Tibial nerve (tissue), 4 donors: ENCODE results near the gene GABRA5. TPM values are rescaled to one million over a fixed set of nuclear protein-coding genes. Genes with fewer than 3 reads are reported as not detected.

Source experiments
- DNase-seq, 2 donors: peaks; one replicate each; pipeline ENCODE4 v3.0.0-alpha.2; 2019; ENCODE audit warnings: low spot score in 2 of 2
- H3K27ac ChIP-seq, 4 donors: fragments of 200-600 bp; sonication (generic) in 3 of 4; one replicate each; pipeline ENCODE4 v1.5.1; 2017 to 2019; ENCODE audit warnings: mild to moderate bottlenecking in 1 of 4
- H3K27me3 ChIP-seq, 2 donors: fragments of 200-600 bp; sonication (generic) in 1 of 2; one replicate each; pipeline versions ENCODE4 v1.5.1 to v1.6.0; 2017 to 2019
- H3K36me3 ChIP-seq, 3 donors: fragments of 200-600 bp; sonication (generic); one replicate each; pipeline ENCODE4 v1.5.1; 2018 to 2019
- H3K4me1 ChIP-seq, 4 donors: fragments of 200-600 bp; sonication (generic) in 3 of 4; one replicate each; pipeline ENCODE4 v1.5.1; 2017 to 2019
- H3K4me3 ChIP-seq, 4 donors: fragments of 200-600 bp; sonication (generic) in 3 of 4; one replicate each; pipeline ENCODE4 v1.5.1; 2017 to 2019; ENCODE audit warnings: mild to moderate bottlenecking in 1 of 4, moderate library complexity in 1 of 4
- H3K9me3 ChIP-seq, 4 donors: fragments of 200-600 bp; sonication (generic) in 3 of 4; one replicate each; pipeline ENCODE4 v1.5.1; 2017 to 2019
- CTCF ChIP-seq, 5 experiments: fragments of 200-600 bp in 3 of 5; fragments of 450-650 bp in 2 of 5; sonication (generic) in 3 of 5; IDR thresholded peaks; one replicate each; pipeline ENCODE4 v1.5.1; 2016 to 2019; ENCODE audit warnings: antibody characterized with exemption in 5 of 5, mild to moderate bottlenecking in 3 of 5, moderate library complexity in 2 of 5
- EP300 ChIP-seq, 2 donors: sonication (generic); formaldehyde crosslinking; IDR thresholded peaks; one replicate each; pipeline ENCODE4 v1.6.1; 2017; ENCODE audit warnings: antibody characterized with exemption in 2 of 2, mild to moderate bottlenecking in 1 of 2
- POLR2A ChIP-seq, 2 donors: fragments of 450-650 bp; IDR thresholded peaks; one replicate each; pipeline ENCODE4 v1.6.1; 2017; ENCODE audit warnings: antibody characterized with exemption in 2 of 2, mild to moderate bottlenecking in 2 of 2, moderate library complexity in 2 of 2
- WGBS, 2 donors: methylation state at CpG; one replicate each; pipeline ENCODE4 v1.1.5; 2018; 5-methylcytosine and 5-hydroxymethylcytosine counted together
- total RNA-seq, 4 donors: library from RNA; depleted of rRNA; stranded (reverse); fragments of >200 nt; gene quantifications; one replicate each; pipeline ENCODE4 v1.1.0, GENCODE V29; 2016

The GABRA5 gene
- total RNA-seq, 4 donors from 2014 or later, result not detected

DNA sequence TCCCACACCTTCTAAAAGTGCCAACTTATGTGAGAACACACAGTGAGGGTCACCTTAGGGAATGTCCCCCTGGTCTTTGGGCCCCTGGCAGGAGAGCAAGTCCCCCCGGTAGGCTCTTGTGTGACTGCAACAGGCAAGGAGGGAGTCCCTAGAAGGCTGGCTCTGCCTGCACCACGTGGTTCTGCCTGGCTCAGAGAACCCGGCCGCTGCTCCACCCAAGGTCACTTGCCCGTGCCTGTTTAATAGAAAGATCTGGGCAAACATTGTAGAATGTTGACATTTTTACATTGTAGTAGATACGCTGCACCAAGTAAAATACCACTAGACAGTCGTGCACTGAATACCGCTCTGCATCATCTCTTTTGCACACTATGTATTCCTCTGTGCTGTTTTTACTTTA lies 21.9 kb downstream of the GABRA5 start:
- WGBS, 2 donors, result 34 to 44% methylated on average over 8 of the region's 8 CpGs
- Histone ChIP-seq H3K4me3 (peak overlapping the region in 2 of 4 donors; percentile 4 to 8), H3K4me1 (peaks cover 0 to 18% (median 4%) of the 10 kb centered on the region in 4 donors), H3K27me3 (peaks cover 0 to 18% of the 10 kb centered on the region in 2 donors), H3K9me3 (no peaks in the 10 kb centered on the region), H3K27ac (no peak overlapping the region), H3K36me3 (no peaks in the 10 kb centered on the region)
- no peak for DNase-seq
- no peak for TF ChIP-seq CTCF (IDR thresholded peaks at IDR 0.05)

DNA sequence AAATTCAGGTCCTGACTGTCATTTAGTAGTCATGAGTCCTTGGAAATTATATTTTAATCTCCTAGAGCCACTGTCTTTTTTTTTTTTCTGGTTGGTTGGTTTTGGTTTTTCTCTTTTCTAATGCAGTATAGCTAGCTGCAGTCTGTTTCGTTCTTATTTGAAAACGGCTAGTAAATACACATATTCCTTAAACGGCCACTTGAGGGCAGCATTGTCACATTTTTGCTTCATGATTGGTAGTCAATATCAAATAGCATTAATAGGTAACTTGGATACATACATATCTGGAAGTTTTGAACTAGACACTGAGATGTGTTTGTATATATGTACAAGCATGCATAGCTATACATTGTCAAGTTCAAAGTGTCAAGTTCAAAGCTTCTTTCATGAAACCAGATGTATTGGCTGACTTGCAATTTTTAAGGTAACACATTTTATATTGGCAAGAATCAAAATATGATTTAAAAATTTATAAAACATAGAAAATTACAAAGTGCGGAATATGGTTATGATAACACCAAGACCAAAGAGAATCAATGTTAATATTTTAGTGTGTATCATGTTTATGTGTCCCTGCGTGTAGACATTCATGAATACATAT lies 22.5 kb downstream of the GABRA5 start:
- H3K4me3 ChIP-seq, result peak overlapping the region in 1 of 4 donors; percentile 8
- peaks cover 0 to 18% (median 4%) of the 10 kb centered on the region in 4 donors for H3K4me1 ChIP-seq
- peak; percentile 57 to 76 (median 71) for TF ChIP-seq CTCF (IDR thresholded peaks at IDR 0.05)
- TF ChIP-seq EP300 (IDR thresholded peaks at IDR 0.05), result no peak
- no peak for TF ChIP-seq POLR2A (IDR thresholded peaks at IDR 0.05)
- no peaks in the 10 kb centered on the region for H3K36me3 ChIP-seq
- peak in 1 of 2 donors; percentile 66 for DNase-seq
- H3K27me3 ChIP-seq, result peaks cover 0 to 18% of the 10 kb centered on the region in 2 donors
- WGBS, 2 donors, result 21 to 29% methylated on average over 5 of the region's 5 CpGs
- no peaks in the 10 kb centered on the region for H3K9me3 ChIP-seq
- no peak overlapping the region for H3K27ac ChIP-seq

GRCh38 chr15:26890451-26890850 lies 23.6 kb downstream of the GABRA5 start:
- peaks cover 0 to 18% (median 4%) of the 10 kb centered on the region in 4 donors for H3K4me1 ChIP-seq
- H3K27me3 ChIP-seq, result peaks cover 0 to 18% of the 10 kb centered on the region in 2 donors
- TF ChIP-seq CTCF (IDR thresholded peaks at IDR 0.05) (no peak), POLR2A (IDR thresholded peaks at IDR 0.05) (no peak), EP300 (IDR thresholded peaks at IDR 0.05) (no peak)
- no peak overlapping the region for H3K27ac ChIP-seq
- 86 to 88% methylated on average over 7 of the region's 7 CpGs for WGBS, 2 donors
- H3K36me3 ChIP-seq, result no peaks in the 10 kb centered on the region
- H3K9me3 ChIP-seq, result no peaks in the 10 kb centered on the region
- DNase-seq, result no peak
- no peak overlapping the region for H3K4me3 ChIP-seq

GRCh38 chr15:26890988-26891387 lies 24.1 kb downstream of the GABRA5 start:
- no peak for TF ChIP-seq POLR2A (IDR thresholded peaks at IDR 0.05)
- TF ChIP-seq CTCF (IDR thresholded peaks at IDR 0.05), result no peak
- no peak for TF ChIP-seq EP300 (IDR thresholded peaks at IDR 0.05)

GRCh38 chr15:26891448-26892181 lies 24.8 kb downstream of the GABRA5 start:
- TF ChIP-seq EP300 (IDR thresholded peaks at IDR 0.05) (no peak), CTCF (IDR thresholded peaks at IDR 0.05) (peak; percentile 35 to 64 (median 59))
- Histone ChIP-seq H3K36me3 (no peaks in the 10 kb centered on the region), H3K4me1 (peaks cover 0 to 18% (median 4%) of the 10 kb centered on the region in 4 donors), H3K27ac (no peak overlapping the region), H3K4me3 (peak overlapping the region in 2 of 4 donors; percentile 22 to 40), H3K9me3 (no peaks in the 10 kb centered on the region), H3K27me3 (peaks cover 0 to 18% of the 10 kb centered on the region in 2 donors)
- WGBS, 2 donors, result 6 to 18% methylated on average over 23 to 37 of the region's 37 CpGs
- DNase-seq, result peak in 1 of 2 donors; percentile 63

More at GRCh38 chr15:26890988-26891387, 24.1 kb downstream of the GABRA5 start:
- 63 to 65% methylated on average over 6 of the region's 6 CpGs for WGBS, 2 donors
- no peaks in the 10 kb centered on the region for H3K36me3 ChIP-seq
- no peak overlapping the region for H3K4me3 ChIP-seq
- H3K27ac ChIP-seq, result no peak overlapping the region
- peaks cover 0 to 18% of the 10 kb centered on the region in 2 donors for H3K27me3 ChIP-seq
- H3K4me1 ChIP-seq, result peaks cover 0 to 18% (median 4%) of the 10 kb centered on the region in 4 donors
- no peak for DNase-seq
- no peaks in the 10 kb centered on the region for H3K9me3 ChIP-seq
